Astrocyte of the hippocampus (primary cell): ENCODE results near the gene LOX.
A peak's percentile ranks its signal among the peaks of the same experiment; 100 is the strongest.
"Not testable (repeated sequence)": the region's sequence is repeated elsewhere in the genome, so short reads cannot be mapped to it uniquely, and the experiment has no call there.

Experiments
- DNase-seq: peaks from one replicate; pipeline ENCODE4 v3.0.0; 2011; ENCODE audit warnings: low read depth, low spot score

LOX gene

DNA sequence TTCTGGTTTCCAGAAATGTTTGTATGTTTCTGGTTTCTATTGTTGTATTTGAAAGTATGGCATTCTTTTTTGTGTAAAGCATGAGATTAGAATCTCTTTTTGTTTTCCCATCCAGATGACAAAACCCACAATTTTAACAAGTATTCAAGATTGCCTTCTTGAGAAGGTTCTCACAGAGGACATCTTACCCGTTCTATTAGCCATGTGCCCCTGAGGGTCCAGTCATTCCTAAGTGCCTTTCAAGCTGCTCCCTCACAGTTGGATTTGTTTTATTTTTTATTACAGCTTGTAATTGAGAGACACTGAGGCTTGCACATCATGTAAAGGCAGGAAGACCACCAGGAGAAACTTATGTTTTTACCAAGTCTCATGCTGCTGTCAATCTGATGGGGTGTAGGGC, 19.3 kb upstream of the LOX start:
- no peak for DNase-seq

DNA sequence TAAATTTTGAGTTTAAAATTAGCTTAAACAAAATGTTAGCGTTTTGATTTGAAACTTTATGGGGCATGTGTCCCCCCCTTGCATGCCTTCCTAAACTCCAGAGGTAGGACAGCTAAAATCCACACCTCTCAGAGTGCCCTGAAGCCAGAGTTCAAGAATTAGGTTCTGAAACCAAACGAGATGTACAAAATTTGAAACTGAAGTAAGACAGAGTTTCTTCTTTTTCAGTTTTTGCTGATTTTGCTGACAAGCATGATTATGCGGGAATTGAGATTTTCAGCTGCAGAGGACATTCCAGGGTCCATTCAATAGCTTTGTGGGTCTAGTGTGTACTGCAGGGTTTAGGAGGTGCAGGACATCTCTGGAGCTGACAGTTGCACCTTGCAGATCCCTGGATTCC, 17.1 kb upstream of the LOX start:
- no peak for DNase-seq

DNA sequence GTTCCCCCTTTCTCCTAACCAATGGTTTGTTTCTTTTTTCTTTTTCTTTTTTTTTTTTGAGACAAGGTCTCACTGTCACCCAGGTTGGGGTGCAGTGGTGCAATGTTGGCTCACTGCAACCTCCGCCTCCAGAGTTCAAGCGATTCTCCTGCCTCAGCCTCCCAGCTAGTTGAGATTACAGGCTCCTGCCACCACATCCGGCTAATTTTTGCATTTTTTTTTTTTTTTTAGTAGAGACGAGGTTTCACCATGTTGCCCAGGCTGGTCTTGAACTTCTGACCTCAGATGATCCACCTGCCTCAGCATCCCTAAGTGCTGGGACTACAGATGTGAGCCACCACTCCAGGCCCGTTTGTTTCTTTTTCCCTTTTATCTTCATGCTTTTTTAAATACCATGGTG, 16.2 kb upstream of the LOX start:
- DNase-seq, result not testable (repeated sequence)

DNA sequence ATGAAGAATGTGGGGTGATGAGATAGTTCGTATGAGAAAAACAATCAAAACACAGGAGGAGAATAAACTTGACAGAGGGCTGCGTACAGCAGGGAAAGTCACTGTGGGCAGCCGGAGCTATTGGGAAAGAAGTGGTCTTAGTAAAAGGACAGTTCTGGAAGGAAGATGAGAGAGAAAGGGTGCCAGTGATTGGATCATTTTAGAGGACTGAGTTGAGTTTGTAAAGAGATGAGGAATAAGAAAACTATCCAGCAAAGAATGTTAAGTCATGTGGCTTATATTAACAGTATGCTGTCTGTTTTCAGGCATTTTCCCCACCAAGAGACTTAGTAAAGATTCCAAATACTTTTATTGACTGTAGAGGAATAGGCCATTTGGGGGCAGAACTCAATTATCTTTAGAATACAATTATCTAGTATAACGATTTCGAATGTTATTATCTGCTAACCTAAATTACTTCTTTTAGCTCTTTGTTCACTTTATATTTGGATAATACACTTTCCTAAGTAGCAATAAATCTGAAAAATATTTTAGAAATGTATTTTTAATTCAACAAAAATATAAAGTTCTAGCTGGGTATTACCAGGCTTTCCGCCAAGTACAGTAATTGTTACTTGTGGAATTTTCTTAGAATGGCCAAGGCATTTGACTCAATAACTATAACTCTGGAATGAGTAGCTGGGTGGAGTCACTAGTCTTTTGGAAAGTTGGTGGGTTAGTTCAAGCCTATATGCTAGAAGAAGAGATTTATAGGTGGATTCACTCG, 15.5 kb upstream of the LOX start:
- peak; percentile 65 for DNase-seq

DNA sequence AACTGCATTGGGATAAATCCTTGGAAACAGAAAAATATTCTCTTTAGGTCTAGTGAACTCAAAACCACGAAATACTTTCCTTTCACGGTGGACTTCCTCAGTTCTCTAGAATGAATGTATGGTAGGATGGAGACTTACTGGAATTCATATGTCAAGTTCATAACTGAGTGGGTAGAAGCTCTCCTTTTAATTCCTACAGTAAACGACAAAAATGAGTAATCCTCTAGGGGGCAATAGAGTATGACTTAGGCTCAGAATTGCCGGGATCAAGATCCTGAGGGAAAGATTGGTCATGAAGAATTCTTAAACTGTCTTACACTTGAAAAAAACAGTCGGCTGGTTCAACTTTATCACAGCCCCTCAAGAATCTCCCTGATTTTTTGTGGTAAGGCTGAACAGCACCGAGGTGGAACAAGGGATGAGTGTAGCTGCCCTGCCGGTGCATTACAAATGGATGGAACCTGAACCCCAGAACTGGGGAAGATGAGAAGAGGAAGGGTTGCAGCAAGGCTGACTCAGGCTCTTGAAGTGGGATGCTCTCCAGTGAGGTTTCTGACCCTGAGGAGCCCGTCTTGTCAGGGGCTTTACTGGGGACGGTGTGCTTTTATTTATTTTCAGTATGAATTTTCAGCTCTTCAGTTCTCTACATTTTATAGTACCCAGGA, 14.0 kb upstream of the LOX start:
- peak; percentile 70 for DNase-seq

DNA sequence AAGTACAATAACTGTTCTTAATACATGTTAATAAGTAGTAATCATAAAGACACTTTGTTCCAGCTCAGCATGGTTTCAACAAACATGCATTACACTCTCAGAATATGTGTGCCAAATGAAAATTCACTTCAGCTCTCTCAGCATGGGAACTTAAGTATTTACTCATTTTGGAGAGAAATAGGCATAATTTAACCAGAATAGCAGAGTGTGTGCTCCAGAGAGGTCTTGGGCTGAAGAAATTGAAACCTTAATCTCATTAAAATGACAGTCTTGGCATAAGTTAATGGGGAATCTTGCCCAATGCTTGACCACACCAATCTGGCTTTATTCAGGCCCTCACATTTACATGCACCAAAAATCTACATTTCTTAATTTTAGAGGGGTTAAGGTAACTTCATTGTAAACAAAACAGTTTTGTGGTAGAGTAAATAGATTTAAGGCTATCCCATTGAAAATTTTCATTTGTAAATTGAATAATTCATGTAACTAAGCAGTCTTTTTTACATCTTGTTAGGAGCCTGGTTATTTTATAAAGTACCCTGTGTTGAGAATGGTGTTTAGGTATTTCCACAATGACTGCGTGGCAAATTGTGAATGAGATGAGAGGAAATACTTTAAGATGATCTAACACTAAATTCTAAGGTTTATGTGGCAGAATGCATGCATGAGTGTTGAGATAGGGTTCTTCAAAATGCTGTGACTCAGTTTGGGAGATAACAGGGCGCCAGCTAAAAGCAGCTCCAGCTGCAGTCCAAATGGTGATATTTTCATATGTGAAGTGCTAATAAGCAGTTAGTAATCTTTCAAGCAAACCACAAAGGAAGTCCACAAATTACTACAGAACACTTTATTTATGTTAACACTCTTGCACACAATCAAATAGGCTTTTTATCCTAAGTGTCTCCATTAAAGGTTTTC, 11.3 kb upstream of the LOX start:
- DNase-seq, result peak; percentile 80

DNA sequence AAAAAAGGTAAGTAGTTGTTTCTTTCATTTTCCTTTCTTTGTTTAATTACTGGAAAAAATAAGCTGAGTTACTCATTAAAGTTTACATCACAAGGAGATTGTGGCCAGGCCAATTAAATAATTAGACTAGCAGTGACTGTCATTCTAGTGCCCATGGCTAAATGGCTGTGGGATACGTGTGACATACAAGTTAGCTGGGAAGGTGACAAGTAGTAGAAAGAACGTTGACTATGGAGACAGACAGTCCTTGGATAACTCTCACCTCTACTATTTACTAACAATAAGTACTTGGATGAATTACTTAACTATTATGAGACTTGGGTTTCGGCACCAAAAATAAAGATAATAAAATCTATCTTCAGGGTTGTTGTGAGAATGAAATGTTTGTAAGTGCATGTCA, 7.0 kb upstream of the LOX start:
- no peak for DNase-seq

DNA sequence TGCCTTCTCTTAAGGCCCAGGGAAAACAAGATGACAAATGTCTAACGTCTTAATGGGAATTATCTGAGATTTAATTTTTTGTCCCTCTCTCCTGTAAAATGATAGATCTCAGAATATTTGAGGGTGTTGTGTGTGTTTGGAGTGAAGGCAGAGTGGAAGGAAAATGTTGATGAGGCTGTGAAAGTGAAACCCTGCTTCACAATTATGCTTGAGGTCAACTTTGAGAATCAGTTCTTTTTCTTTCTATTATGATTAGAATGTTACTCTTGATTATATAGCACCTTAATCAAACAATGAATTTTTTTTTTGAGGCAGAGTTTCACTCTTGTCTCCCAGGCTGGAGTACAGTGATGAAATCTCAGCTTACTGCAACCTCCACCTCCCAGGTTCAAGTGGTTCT, 5.5 kb upstream of the LOX start:
- no peak for DNase-seq

DNA sequence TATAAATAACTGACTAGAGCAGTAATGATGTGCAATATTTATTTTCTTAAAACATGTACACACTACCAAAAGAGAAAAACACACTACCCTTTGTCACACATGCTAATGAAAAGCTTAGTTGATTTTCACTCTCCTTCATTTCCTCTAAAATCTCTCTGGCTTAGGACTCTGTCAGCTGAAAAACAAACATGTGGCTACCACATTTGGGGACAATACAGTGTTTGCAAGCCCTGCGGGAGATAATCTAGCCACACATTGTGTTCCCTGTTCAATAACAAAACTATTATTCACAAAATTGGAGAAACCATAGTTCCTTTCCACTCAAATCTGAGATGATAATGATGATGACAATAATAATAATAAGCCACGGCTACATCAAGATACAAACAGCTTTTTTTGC, 3.5 kb upstream of the LOX start:
- DNase-seq, result no peak

DNA sequence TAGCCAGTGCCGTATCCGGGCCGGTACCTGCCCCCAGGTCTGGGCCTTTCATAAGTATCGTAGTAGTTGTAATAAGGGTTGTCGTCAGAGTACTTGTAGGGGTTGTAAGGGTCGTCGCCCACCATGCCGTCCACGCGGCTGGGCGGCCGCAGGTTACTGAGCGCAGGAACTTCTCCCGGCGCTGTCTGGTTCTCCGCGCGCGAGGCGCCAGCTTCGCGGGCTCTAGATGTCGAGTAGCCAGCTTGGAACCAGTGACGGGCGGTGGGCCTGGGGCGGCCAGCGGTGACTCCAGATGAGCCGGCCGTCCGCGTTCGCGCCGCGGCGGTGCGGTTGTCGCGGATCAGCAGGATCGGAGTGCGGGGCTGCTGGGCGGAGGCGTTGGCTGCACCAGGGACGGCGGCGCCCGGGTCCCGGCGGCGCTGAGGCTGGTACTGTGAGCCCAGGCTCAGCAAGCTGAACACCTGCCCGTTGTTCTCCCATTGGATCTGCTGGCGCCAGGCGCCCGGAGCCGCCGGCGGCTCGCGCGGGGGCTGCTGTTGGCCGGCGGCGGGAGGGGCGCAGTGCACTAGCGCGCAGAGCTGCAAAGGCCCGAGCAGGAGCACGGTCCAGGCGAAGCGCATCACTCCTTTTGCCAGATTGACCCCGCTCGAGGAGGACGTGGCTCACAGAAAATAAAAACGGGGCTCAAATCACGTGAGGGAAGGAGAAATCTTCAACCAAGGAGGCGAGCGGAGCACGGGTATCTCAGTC, 518 bp downstream of the LOX start:
- DNase-seq, result peak; percentile 74

DNA sequence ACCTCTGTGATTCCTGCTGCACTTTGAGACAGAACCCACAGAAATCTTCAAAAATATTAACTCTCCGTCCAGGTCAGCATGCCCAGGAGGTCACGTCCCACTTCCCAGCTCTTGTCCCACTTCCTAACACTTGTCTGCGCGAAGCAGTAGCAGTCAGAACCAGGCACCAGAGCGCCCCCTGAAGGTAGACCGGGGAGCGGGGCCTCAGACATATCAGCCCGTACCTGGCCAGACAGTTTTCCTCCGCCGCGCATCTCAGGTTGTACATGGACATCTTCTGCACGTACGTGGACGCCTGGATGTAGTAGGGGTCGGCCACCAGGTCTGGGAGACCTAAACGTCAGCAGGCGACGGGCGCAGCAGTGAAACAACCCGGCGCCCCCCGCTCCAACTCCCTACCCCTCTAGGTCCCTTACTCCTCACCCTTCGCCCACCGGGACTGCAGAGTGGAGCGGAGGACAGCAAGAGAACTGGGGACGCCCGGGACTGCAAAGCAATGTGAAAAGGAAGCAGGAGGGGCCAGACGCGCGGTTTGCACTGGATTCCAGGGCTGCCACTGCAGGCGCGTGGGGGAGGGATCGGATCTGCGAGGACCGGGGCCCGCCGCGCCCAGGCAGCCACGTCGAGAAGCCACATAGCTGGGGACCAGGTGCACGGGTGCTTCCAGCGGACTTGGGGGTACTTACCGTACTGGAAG, 1.2 kb downstream of the LOX start:
- DNase-seq, result peak; percentile 93

DNA sequence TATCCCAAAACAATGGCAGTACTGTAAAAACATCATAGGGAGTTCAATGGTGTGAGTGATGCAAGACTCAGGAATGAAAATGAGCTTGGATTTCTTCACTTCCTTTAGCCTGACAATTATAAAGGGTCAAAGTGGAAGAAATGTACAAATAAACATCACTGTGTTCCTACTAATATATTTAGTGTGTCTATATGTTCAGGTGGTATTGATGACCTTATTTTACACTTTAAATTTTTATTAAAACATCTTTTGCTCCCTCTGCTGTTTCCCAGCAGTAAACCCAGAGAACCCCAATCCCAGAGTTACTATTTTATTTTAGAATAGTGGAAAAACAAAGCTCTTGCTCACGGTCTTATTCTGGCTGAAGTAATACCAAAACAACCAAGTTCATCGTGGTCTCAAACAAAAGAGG, 2.0 kb downstream of the LOX start:
- peak; percentile 34 for DNase-seq

DNA sequence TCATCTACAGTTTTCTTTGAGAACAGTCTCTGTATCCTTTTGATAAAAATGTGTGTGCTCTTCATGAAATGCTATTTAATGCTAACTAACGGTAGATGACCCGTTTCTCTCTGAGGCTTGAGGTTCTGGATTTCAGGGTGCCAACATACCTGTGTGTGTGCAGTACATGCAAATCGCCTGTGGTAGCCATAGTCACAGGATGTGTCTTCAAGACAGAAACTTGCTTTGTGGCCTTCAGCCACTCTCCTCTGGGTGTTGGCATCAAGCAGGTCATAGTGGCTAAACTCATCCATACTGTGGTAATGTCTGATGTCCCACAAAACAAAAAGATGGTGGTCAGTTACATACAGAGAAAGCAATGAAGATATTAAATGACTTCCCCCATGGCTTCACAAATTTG, 4.2 kb downstream of the LOX start:
- DNase-seq, result no peak

DNA sequence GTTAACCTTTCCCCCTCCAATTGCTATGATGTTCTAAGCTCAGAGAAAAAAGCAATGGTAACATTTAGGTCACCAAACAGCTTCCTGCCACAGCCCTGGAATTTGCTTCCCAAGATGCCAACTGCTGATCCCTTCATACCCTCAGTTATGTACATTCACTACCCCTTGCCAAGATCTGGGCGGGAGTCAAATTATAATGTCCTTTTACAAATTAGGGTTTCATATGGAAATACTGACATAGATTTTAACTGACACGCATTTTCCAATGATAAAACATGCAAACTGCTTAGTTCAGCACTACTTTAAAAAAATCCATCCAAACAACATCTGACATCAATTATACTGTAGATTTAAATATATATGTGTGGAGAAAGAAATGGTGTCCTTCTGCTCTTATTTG, 5.0 kb downstream of the LOX start:
- DNase-seq, result no peak

DNA sequence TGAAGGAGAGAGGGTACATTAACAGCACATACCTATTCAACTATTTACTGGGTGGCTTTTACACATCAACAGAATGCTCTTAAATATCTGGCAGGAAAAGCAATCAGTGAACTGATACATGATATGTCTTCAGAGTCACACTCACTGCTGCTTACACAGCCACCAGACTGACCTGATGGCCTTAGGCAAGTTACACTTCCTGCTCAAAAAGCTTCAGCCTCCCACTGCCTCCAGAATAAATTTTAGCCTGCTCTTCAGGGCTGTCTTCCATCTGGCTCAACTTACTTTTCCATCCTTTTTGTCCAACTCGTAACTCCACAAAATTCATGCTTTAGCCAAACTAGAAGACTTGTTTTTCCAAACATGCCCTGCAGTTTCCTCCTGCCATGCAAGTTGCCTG, 10.7 kb downstream of the LOX start:
- no peak for DNase-seq

DNA sequence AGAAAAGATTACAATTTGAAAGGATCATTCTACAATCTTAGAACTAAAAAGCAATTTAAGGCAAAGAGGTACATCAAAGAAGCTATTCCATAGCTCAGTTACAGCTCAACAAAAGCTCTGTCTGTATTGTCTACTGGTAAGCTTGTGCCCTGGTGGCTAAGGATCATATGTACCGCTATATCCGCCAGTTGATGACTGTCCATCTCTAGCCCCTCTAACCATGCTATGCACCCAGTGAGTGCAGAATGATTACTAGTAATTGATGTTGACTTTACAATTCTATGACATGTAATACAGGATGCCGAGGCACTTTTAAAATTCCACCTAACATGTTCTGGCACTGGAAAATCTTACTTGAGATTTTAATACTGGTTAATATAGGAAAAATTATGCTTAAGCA, 13.1 kb downstream of the LOX start:
- DNase-seq, result no peak

DNA sequence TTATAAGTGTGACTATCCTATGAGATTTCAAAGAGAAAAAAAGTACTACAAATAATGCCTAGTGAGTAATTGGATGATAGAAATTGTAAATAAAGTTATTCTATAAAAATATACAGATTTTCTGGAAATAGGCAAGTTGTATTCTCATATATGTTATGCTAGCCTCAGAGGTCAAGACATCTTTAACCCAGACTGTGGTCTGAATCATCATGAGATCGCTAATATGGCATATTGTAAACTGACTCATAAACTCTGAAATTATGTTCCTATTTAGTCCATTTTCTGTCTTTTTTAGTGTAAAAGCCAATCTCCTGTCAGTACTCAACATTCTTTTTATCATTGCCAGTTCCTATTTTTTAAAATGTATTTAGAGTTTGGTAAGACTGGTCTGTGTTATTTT, 14.2 kb downstream of the LOX start:
- no peak for DNase-seq

DNA sequence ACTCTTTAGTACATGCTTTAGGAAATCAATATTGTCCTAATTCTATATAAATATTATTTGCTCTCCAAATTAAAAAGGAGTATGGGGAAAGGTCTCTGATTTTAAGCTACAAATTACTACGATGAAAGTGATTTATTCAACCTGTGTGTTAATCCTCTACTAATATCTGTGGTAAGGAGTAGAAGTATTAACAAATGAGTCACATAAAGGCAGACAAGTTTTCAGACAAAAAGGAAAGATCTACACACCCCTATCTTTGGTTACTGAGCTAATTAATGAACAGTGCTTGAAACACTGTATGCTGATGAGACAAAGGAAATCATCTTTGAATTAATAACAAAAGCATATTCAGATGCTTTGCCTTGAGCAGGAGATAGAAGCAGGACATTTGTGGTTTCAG, 15.9 kb downstream of the LOX start:
- peak; percentile 41 for DNase-seq

DNA sequence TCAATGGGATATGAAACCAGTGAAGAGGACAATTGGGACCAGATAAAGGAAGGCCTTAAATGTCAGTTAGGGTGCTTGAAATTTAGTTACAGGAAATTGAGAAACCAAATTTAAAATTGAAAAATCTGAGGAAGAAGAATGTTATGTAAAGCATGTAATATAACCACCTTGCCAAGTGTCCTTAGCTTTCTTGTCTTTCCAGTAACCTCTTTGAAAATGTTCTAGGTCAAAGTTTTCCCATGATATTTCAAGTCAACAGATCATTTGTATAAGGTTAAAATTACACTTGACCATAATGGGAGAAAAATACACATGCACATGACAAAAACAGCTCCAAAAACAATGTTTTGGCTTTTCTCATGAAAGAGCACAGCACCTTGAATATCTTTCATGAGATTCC, 21.1 kb downstream of the LOX start:
- DNase-seq, result no peak

DNA sequence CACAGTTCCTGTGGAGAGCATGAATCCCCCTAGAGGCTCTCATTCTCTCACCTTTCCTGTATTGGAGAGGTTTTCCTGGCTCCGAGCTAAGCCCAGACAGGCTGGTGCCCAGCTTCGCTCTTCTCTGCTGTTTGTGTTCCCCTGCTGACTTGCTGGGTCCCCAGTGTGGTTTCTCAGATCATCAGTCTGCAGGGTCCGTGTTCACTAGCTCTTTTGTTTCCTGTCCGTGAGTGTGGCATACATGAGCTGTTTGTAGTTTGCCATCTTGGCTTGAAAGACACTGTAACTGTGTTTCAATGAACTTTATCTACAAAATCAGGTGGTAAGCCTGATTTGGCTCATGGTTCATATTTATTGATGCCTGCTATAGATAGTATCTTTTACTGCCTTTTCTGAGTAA, 23.8 kb downstream of the LOX start:
- DNase-seq, result no peak
